ENCODE measurements around the gene LDLR. TPM values are rescaled to one million over a fixed set of nuclear protein-coding genes. Genes with fewer than 3 reads are reported as not detected.
"Not testable (repeated sequence)": the region's sequence is repeated elsewhere in the genome, so short reads cannot be mapped to it uniquely, and the experiment has no call there.

LDLR gene
- total and polyA plus RNA-seq, 2 experiments from 2014 or later, result 13.8 to 29.6 TPM

DNA sequence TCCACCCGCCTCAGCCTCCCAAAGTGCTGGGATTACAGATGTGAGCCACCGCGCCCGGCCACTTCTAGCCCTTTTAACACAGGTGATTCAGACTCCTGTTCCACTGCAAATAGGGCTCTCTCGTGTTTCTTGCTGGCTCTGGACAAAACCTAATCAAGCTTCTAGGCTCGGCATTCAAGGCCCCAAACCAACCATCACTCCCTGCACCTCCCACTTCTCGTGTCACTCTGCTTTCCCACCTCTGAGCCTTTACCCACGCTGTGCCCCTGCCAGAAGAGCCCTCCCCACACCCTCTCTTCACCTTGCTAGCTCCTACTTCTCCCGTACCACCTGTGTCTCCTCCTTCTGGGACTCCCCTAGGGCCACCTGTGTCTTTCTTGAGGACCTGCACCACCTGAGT is 88.3 kb downstream of the LDLR start:
- Histone ChIP-seq H3K4me1 (ENCODE audit: insufficient read depth) (peaks cover 15% of the 10 kb centered on the region), H3K27me3 (replicated peaks; ENCODE audit: insufficient read depth) (no peaks in the 10 kb centered on the region), H2AFZ (no peak overlapping the region), H3K9ac (no peak overlapping the region), H4K20me1 (ENCODE audit: insufficient read depth) (no peaks in the 10 kb centered on the region), H3K9me3 (ENCODE audit: low read depth) (no peaks in the 10 kb centered on the region), H3F3A (ENCODE audit: insufficient read depth) (no peaks in the 10 kb centered on the region), H3K4me2 (ENCODE audit: unreplicated experiment) (no peak overlapping the region), H3K27ac (no peak overlapping the region), H3K36me3 (ENCODE audit: low read depth) (peaks cover 28% of the 10 kb centered on the region; the same call in 1 of the 2 replicates), H3K4me3 (no peak overlapping the region), H3K79me2 (ENCODE audit: insufficient read depth) (peaks cover 38% of the 10 kb centered on the region), H3K9me2 (ENCODE audit: insufficient read depth) (no peaks in the 10 kb centered on the region)
- TF ChIP-seq EZH2 (IDR thresholded peaks at IDR 0.05; ENCODE audit: insufficient read depth, poor library complexity, severe bottlenecking), result no peak
- TF ChIP-seq EZH2phosphoT487 (IDR thresholded peaks at IDR 0.05; ENCODE audit: insufficient read depth, low read depth), result no peak
- in situ Hi-C loops (cut with MboI), result no loop called here
- 95% methylated on average over 9 of the region's 9 CpGs for WGBS, 2 experiments (ENCODE audit: low coverage in 1 of 2, low lambda C conversion rate in 2 of 2, missing lambda C conversion rate in 2 of 2)
- DNase-seq, result no peak

DNA sequence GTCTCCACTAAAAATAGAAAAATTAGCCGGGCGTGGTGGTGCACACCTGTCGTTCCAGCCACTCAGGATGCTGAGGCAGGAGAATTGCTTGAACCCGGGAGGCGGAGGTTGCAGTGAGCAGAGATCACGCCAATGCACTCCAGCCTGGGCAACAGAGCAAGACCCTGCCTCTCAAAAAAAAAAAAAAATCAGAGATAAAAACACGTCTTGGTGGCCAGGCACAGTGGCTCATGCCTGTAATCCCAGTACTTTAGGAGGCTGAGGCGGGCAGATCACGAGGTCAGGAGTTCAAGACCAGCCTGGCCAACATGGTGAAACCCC is 89.8 kb downstream of the LDLR start:
- DNase-seq; H3K4me2 ChIP-seq (ENCODE audit: unreplicated experiment); H3K9me2 ChIP-seq (ENCODE audit: insufficient read depth); H3K9ac ChIP-seq; H3K9me3 ChIP-seq (ENCODE audit: low read depth); H3K27ac ChIP-seq; H3K27me3 ChIP-seq (replicated peaks; ENCODE audit: insufficient read depth); in situ Hi-C loops (cut with MboI); H3K4me3 ChIP-seq; H4K20me1 ChIP-seq (ENCODE audit: insufficient read depth); H2AFZ ChIP-seq; H3F3A ChIP-seq (ENCODE audit: insufficient read depth): not testable (repeated sequence)
- Histone ChIP-seq H3K4me1 (ENCODE audit: insufficient read depth) (peaks cover 15% of the 10 kb centered on the region), H3K79me2 (ENCODE audit: insufficient read depth) (peaks cover 53% of the 10 kb centered on the region), H3K36me3 (ENCODE audit: low read depth) (peaks cover 36% of the 10 kb centered on the region)
- WGBS, 2 experiments (ENCODE audit: low coverage in 1 of 2, low lambda C conversion rate in 2 of 2, missing lambda C conversion rate in 2 of 2), result 86 to 95% methylated on average over 9 of the region's 9 CpGs

DNA sequence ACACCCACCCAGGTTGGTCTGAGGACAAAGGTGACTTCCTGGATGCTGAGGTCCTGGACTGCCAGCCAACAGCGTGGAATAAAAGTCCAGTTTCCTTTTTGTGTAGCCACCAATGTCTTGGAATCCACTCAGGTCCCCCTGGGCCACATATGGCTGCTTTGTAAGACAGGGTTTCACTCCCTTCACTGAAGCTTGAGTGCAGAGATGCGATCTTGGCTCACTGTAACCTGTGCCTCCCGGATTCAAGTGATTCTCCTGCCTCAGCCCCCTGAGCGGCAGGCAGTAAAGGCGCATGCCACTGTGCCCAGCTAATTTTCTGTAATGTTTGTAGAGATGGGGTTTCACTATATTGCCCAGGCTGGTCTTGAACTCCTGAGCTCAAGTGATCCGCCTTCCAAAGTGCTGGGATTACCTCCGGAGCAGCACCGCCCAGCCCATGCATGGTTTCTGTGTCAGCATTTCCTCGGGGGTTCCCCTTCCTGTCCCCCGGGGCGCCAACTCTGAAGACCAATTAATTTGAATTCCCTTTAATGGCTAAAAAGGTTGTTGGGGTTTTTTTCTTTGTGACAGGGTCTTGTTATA is 90.5 kb downstream of the LDLR start:
- peaks cover 60% of the 10 kb centered on the region for H3K79me2 ChIP-seq (ENCODE audit: insufficient read depth)
- no peaks in the 10 kb centered on the region for H3K27me3 ChIP-seq (replicated peaks; ENCODE audit: insufficient read depth)
- no peaks in the 10 kb centered on the region for H3K9me2 ChIP-seq (ENCODE audit: insufficient read depth)
- H3K4me2 ChIP-seq (ENCODE audit: unreplicated experiment), result no peak overlapping the region
- in situ Hi-C loops (cut with MboI), result no loop called here
- peaks cover 15% of the 10 kb centered on the region for H3K4me1 ChIP-seq (ENCODE audit: insufficient read depth)
- no peaks in the 10 kb centered on the region for H4K20me1 ChIP-seq (ENCODE audit: insufficient read depth)
- peak overlapping the region; percentile 13; the same call in 1 of the 2 replicates for H3K27ac ChIP-seq
- no peak for TF ChIP-seq EZH2phosphoT487 (IDR thresholded peaks at IDR 0.05; ENCODE audit: insufficient read depth, low read depth)
- TF ChIP-seq EZH2 (IDR thresholded peaks at IDR 0.05; ENCODE audit: insufficient read depth, poor library complexity, severe bottlenecking), result no peak
- peaks cover 32% of the 10 kb centered on the region for H3K36me3 ChIP-seq (ENCODE audit: low read depth)
- H3K9ac ChIP-seq, result peak overlapping the region; percentile 18; the same call in 1 of the 2 replicates
- no peak overlapping the region for H3K4me3 ChIP-seq
- H3K9me3 ChIP-seq (ENCODE audit: low read depth), result no peaks in the 10 kb centered on the region
- no peak for DNase-seq
- no peak overlapping the region for H2AFZ ChIP-seq
- H3F3A ChIP-seq (ENCODE audit: insufficient read depth), result no peaks in the 10 kb centered on the region
- 84 to 86% methylated on average over 11 of the region's 11 CpGs for WGBS, 2 experiments (ENCODE audit: low coverage in 1 of 2, low lambda C conversion rate in 2 of 2, missing lambda C conversion rate in 2 of 2)

DNA sequence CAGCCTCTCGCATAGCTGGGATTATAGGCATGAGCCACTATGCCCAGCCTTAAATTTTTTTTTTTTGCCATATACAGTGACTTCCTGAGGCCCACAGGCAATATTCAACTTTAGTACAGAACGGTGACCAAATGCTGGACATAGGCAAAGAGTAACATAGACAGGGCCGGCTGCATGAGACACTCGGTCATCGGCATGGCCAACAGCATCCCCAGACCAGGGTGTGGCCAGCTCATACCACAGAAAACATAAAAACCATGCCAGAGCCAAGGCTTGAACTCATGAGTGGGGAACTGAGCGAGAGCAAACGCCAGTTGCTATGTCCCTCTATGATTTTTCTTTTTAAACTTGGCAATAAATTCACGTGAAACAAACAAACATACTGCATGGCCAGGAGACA is 91.1 kb downstream of the LDLR start:
- TF ChIP-seq EZH2 (IDR thresholded peaks at IDR 0.05; ENCODE audit: insufficient read depth, poor library complexity, severe bottlenecking), result no peak
- no peak for TF ChIP-seq EZH2phosphoT487 (IDR thresholded peaks at IDR 0.05; ENCODE audit: insufficient read depth, low read depth)
- Histone ChIP-seq H3K27me3 (replicated peaks; ENCODE audit: insufficient read depth) (no peaks in the 10 kb centered on the region), H3K9me2 (ENCODE audit: insufficient read depth) (no peaks in the 10 kb centered on the region), H3K9me3 (ENCODE audit: low read depth) (no peaks in the 10 kb centered on the region), H3K36me3 (ENCODE audit: low read depth) (peaks cover 38% of the 10 kb centered on the region), H3F3A (ENCODE audit: insufficient read depth) (no peaks in the 10 kb centered on the region), H3K4me2 (ENCODE audit: unreplicated experiment) (peak overlapping the region; percentile 14), H2AFZ (no peak overlapping the region), H3K4me1 (ENCODE audit: insufficient read depth) (peaks cover 15% of the 10 kb centered on the region), H3K9ac (peak overlapping the region; percentile 18; the same call in 1 of the 2 replicates), H3K79me2 (ENCODE audit: insufficient read depth) (peaks cover 65% of the 10 kb centered on the region), H4K20me1 (ENCODE audit: insufficient read depth) (no peaks in the 10 kb centered on the region), H3K27ac (peak overlapping the region; percentile 13), H3K4me3 (no peak overlapping the region)
- DNase-seq, result peak; percentile 69
- WGBS, 2 experiments (ENCODE audit: low coverage in 1 of 2, low lambda C conversion rate in 2 of 2, missing lambda C conversion rate in 2 of 2), result 30 to 43% methylated on average over 8 of the region's 8 CpGs
- in situ Hi-C loops (cut with MboI), result no loop called here

DNA sequence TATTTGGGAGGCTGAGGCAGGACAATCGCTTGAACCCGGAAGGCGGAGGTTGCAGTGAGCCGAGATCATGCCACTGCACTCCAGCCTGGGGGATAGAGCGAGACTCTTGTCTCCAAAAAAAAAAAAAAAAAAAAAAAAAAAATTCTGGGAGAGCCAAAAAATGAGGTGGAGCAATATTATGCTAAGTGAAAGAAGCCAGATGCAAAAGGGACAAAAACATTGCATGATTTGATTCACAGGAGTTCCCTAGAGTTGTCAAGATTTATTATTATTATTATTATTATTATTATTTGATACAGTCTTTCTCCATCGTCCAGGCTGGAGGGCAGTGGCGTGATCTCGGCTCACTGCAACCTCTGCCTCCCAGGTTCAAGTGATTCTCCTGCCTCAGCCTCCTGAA is 91.7 kb downstream of the LDLR start:
- H3K27me3 ChIP-seq (replicated peaks; ENCODE audit: insufficient read depth); H3K9ac ChIP-seq; H3K9me3 ChIP-seq (ENCODE audit: low read depth); DNase-seq; H3F3A ChIP-seq (ENCODE audit: insufficient read depth); in situ Hi-C loops (cut with MboI); H2AFZ ChIP-seq; H3K27ac ChIP-seq; H3K4me3 ChIP-seq; H3K9me2 ChIP-seq (ENCODE audit: insufficient read depth); H4K20me1 ChIP-seq (ENCODE audit: insufficient read depth): not testable (repeated sequence)
- Histone ChIP-seq H3K36me3 (ENCODE audit: low read depth) (peaks cover 36% of the 10 kb centered on the region), H3K79me2 (ENCODE audit: insufficient read depth) (peaks cover 72% of the 10 kb centered on the region), H3K4me2 (ENCODE audit: unreplicated experiment) (peak overlapping the region; percentile 14), H3K4me1 (ENCODE audit: insufficient read depth) (peaks cover 15% of the 10 kb centered on the region)
- 43 to 51% methylated on average over 8 of the region's 8 CpGs for WGBS, 2 experiments (ENCODE audit: low coverage in 1 of 2, low lambda C conversion rate in 2 of 2, missing lambda C conversion rate in 2 of 2)

Measured in GM23248 (cell line).